H9 (cell line): ENCODE results near the gene FAM13B. TPM values are rescaled to one million over a fixed set of nuclear protein-coding genes. Genes with fewer than 3 reads are reported as not detected.

ENCODE experiments used
- DNase-seq: peaks from one replicate; pipeline ENCODE4 v3.0.0-alpha.2; 2017
- H2AFZ ChIP-seq: one replicate; pipeline ENCODE4 v1.6.1; 2013; ENCODE audit warnings: mild to moderate bottlenecking, low read length, control low read depth, moderate library complexity
- H2AK5ac ChIP-seq: 2 replicates; pipeline ENCODE4 v1.6.1; 2013; ENCODE audit warnings: low read length, control low read depth, mixed read lengths; ENCODE audit not compliant: insufficient read length
- H2BK120ac ChIP-seq: one replicate; pipeline ENCODE4 v1.6.1; 2013; ENCODE audit warnings: low read depth, mild to moderate bottlenecking, low read length, control low read depth, inconsistent platforms; ENCODE audit not compliant: poor library complexity, severe bottlenecking
- H2BK12ac ChIP-seq: 2 replicates; pipeline ENCODE4 v1.6.1; 2013; ENCODE audit warnings: low read length, control low read depth, mixed read lengths, low read depth; ENCODE audit not compliant: insufficient read length
- H2BK15ac ChIP-seq: 2 replicates; pipeline ENCODE4 v1.6.1; 2013; ENCODE audit warnings: low read depth, low read length, control low read depth
- H2BK20ac ChIP-seq: one replicate; pipeline ENCODE4 v1.6.1; 2013; ENCODE audit warnings: low read depth, mild to moderate bottlenecking, low read length, control low read depth, inconsistent platforms; ENCODE audit not compliant: poor library complexity, severe bottlenecking
- H2BK5ac ChIP-seq: 2 replicates; pipeline ENCODE4 v1.6.1; 2013; ENCODE audit warnings: low read length, control low read depth, mixed read lengths; ENCODE audit not compliant: insufficient read length
- H3K14ac ChIP-seq: 2 replicates; pipeline ENCODE4 v1.6.1; 2013; ENCODE audit warnings: low read length, control low read depth; ENCODE audit not compliant: insufficient read depth
- H3K18ac ChIP-seq: 2 replicates; pipeline ENCODE4 v1.6.1; 2013; ENCODE audit warnings: low read depth, mild to moderate bottlenecking, mixed read lengths, low read length, control low read depth; ENCODE audit not compliant: insufficient read length
- H3K23ac ChIP-seq: 2 replicates; pipeline ENCODE4 v1.6.1; 2013; ENCODE audit warnings: low read length, control low read depth, mixed read lengths, low read depth; ENCODE audit not compliant: insufficient read length
- H3K23me2 ChIP-seq: 2 replicates; pipeline ENCODE4 v1.6.1; 2013; ENCODE audit warnings: low read depth, mild to moderate bottlenecking, mixed read lengths, low read length, control low read depth; ENCODE audit not compliant: insufficient read length, poor library complexity, severe bottlenecking
- H3K27ac ChIP-seq: 2 replicates; pipeline ENCODE4 v1.5.1; 2013; ENCODE audit warnings: low read length, control low read depth, mixed read lengths, low read depth; ENCODE audit not compliant: insufficient read length
- H3K27me3 ChIP-seq: 2 replicates; pipeline ENCODE4 v1.6.1; 2013; ENCODE audit warnings: low read length, control low read depth, inconsistent platforms; ENCODE audit not compliant: insufficient read depth
- H3K4ac ChIP-seq: 2 replicates; pipeline ENCODE4 v1.6.1; 2013; ENCODE audit warnings: low read depth, mild to moderate bottlenecking, control low read depth, inconsistent platforms, low read length, moderate library complexity
- H3K4me1 ChIP-seq: 2 replicates; pipeline ENCODE4 v1.6.1; 2013; ENCODE audit warnings: low read length, control low read depth, inconsistent platforms; ENCODE audit not compliant: insufficient read depth
- H3K4me2 ChIP-seq: 2 replicates; pipeline ENCODE4 v1.6.1; 2013; ENCODE audit warnings: low read length, control low read depth, mixed read lengths; ENCODE audit not compliant: insufficient read length, insufficient read depth
- H3K56ac ChIP-seq: 2 replicates; pipeline ENCODE4 v1.6.1; 2013; ENCODE audit warnings: low read depth, mild to moderate bottlenecking, mixed read lengths, low read length, control low read depth; ENCODE audit not compliant: insufficient read length
- H3K79me1 ChIP-seq: 2 replicates; pipeline ENCODE4 v1.6.1; 2013; ENCODE audit warnings: low read depth, mild to moderate bottlenecking, moderate library complexity, low read length, control low read depth, inconsistent platforms; ENCODE audit not compliant: insufficient read depth, poor library complexity, severe bottlenecking
- H3K79me2 ChIP-seq: 2 replicates; pipeline ENCODE4 v1.6.1; 2013; ENCODE audit warnings: low read length, control low read depth, inconsistent platforms; ENCODE audit not compliant: insufficient read depth
- H3K9ac ChIP-seq: 2 replicates; pipeline ENCODE4 v1.6.1; 2013; ENCODE audit warnings: low read length, control low read depth, mixed read lengths; ENCODE audit not compliant: insufficient read length; ENCODE audit errors: extremely low read depth
- H3K9me3 ChIP-seq: one replicate; pipeline ENCODE4 v1.6.1; 2013; ENCODE audit warnings: low read depth, low read length, inconsistent platforms; ENCODE audit not compliant: control insufficient read depth
- H3T11ph ChIP-seq: one replicate; pipeline ENCODE4 v1.6.1; 2013; ENCODE audit warnings: mild to moderate bottlenecking, low read length, control low read depth, inconsistent platforms
- H4K20me1 ChIP-seq: one replicate; pipeline ENCODE4 v1.6.1; 2013; ENCODE audit not compliant: control insufficient read depth, insufficient read length, insufficient read depth
- H4K5ac ChIP-seq: 2 replicates; pipeline ENCODE4 v1.6.1; 2013; ENCODE audit warnings: low read depth, mild to moderate bottlenecking, mixed read lengths, low read length, control low read depth; ENCODE audit not compliant: insufficient read length
- H4K8ac ChIP-seq: replicated peaks from 2 replicates; pipeline ENCODE4 v1.6.1; 2013; ENCODE audit warnings: low read length, control low read depth, mixed read lengths, low read depth; ENCODE audit not compliant: insufficient read length
- H4K91ac ChIP-seq: 2 replicates; pipeline ENCODE4 v1.6.1; 2013; ENCODE audit warnings: low read depth, mild to moderate bottlenecking, moderate library complexity, mixed read lengths, low read length, control low read depth; ENCODE audit not compliant: insufficient read length
- H3K27ac Mint-ChIP-seq, 3 experiments: 2 replicates in 2 of 3; 3 replicates in 1 of 3; pipeline ENCODE4 v1.8.0; 2020 to 2021; ENCODE audit warnings: mixed read lengths in 3 of 3, mild to moderate bottlenecking in 1 of 3, moderate library complexity in 1 of 3
- H3K27me3 Mint-ChIP-seq: 2 replicates; pipeline ENCODE4 v1.8.0; 2021; ENCODE audit warnings: low read depth, mild to moderate bottlenecking, moderate library complexity, mixed read lengths
- H3K36me3 Mint-ChIP-seq, 3 experiments: 2 replicates in 2 of 3; 3 replicates in 1 of 3; pipeline ENCODE4 v1.8.0; 2020 to 2021; ENCODE audit warnings: low read depth in 3 of 3, mixed read lengths in 3 of 3; ENCODE audit not compliant: insufficient read depth in 1 of 3
- H3K4me1 Mint-ChIP-seq, 2 experiments: 2 replicates each; pipeline ENCODE4 v1.8.0; 2020; ENCODE audit warnings: mixed read lengths in 2 of 2
- H3K4me3 Mint-ChIP-seq, 2 experiments: 2 replicates in 1 of 2; 3 replicates in 1 of 2; pipeline ENCODE4 v1.8.0; 2020 to 2021; ENCODE audit warnings: mild to moderate bottlenecking in 2 of 2, mixed read lengths in 2 of 2, moderate library complexity in 1 of 2
- H3K9me3 Mint-ChIP-seq, 2 experiments: 2 replicates in 1 of 2; 3 replicates in 1 of 2; pipeline ENCODE4 v1.8.0; 2020; ENCODE audit warnings: mild to moderate bottlenecking in 2 of 2, mixed read lengths in 2 of 2, moderate library complexity in 1 of 2
- WGBS: extraction: QIAGEN DNeasy Blood & Tissue Kit; methylation state at CpG from one replicate; pipeline ENCODE4 v1.1.7; 2013; ENCODE audit warnings: missing lambda C conversion rate, low lambda C conversion rate, mixed read lengths; ENCODE audit not compliant: insufficient read length; ENCODE audit errors: extremely low coverage; 5-methylcytosine and 5-hydroxymethylcytosine counted together
- total RNA-seq: library from RNA; stranded (reverse); gene quantifications from 2 replicates; pipeline ENCODE4 v1.2.1, GENCODE V29; 2021
- TF ChIP-seq, protein P1 (sequence below): fragments of 200-600 bp; sonication (generic); conservative IDR thresholded peaks from 3 replicates; pipeline ENCODE4 v1.8.0; 2021; ENCODE audit warnings: antibody characterized with exemption, mild to moderate bottlenecking

Gene FAM13B
- total RNA-seq, 1 experiment from 2014 or later: 23.0 TPM

- Mint-ChIP-seq H3K27me3 (no peaks in the 10 kb centered on the region), H3K9me3 (no peaks in the 10 kb centered on the region), H3K4me1 (peaks cover 5 to 16% of the 10 kb centered on the region in 2 experiments), H3K27ac (peak within 1 kb of the TSS in 2 of 3 experiments; percentile 37 to 41; a peak in 3 of 7 replicates), H3K4me3 (no peak within 1 kb of the TSS), H3K36me3 (no peaks in the 10 kb centered on the region)
- DNase-seq: peak; percentile 81
- H3K4ac ChIP-seq: no peak within 1 kb of the TSS
- no peak within 1 kb of the TSS for H2BK20ac ChIP-seq
- no peaks in the 10 kb centered on the region for H4K20me1 ChIP-seq
- H3K9me3 ChIP-seq: no peaks in the 10 kb centered on the region
- no peak within 1 kb of the TSS for H3K56ac ChIP-seq
- no peak within 1 kb of the TSS for H2BK12ac ChIP-seq
- no peaks in the 10 kb centered on the region for H3K23me2 ChIP-seq
- no peak within 1 kb of the TSS for H2BK15ac ChIP-seq
- no peaks in the 10 kb centered on the region for H3K27me3 ChIP-seq
- H3K23ac ChIP-seq: no peak within 1 kb of the TSS
- H2AK5ac ChIP-seq: no peak within 1 kb of the TSS
- H3K4me1 ChIP-seq: no peaks in the 10 kb centered on the region
- H2AFZ ChIP-seq: no peak within 1 kb of the TSS
- no peak within 1 kb of the TSS for H4K91ac ChIP-seq
- no peak within 1 kb of the TSS for H2BK5ac ChIP-seq
- H3K18ac ChIP-seq: no peak within 1 kb of the TSS
- H4K8ac ChIP-seq: no peak within 1 kb of the TSS
- peak within 1 kb of the TSS; percentile 59 for H3K9ac ChIP-seq
- no peak within 1 kb of the TSS; the same call in 1 of the 2 replicates for H3K14ac ChIP-seq
- WGBS: no CpG with 5 or more reads among the region's 59 CpGs
- H4K5ac ChIP-seq: peak within 1 kb of the TSS; percentile 19
- H3K79me1 ChIP-seq: no peaks in the 10 kb centered on the region
- H2BK120ac ChIP-seq: no peak within 1 kb of the TSS
- TF ChIP-seq, protein P1, sequence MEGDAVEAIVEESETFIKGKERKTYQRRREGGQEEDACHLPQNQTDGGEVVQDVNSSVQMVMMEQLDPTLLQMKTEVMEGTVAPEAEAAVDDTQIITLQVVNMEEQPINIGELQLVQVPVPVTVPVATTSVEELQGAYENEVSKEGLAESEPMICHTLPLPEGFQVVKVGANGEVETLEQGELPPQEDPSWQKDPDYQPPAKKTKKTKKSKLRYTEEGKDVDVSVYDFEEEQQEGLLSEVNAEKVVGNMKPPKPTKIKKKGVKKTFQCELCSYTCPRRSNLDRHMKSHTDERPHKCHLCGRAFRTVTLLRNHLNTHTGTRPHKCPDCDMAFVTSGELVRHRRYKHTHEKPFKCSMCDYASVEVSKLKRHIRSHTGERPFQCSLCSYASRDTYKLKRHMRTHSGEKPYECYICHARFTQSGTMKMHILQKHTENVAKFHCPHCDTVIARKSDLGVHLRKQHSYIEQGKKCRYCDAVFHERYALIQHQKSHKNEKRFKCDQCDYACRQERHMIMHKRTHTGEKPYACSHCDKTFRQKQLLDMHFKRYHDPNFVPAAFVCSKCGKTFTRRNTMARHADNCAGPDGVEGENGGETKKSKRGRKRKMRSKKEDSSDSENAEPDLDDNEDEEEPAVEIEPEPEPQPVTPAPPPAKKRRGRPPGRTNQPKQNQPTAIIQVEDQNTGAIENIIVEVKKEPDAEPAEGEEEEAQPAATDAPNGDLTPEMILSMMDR: no peak
- H3K4me2 ChIP-seq: peak within 1 kb of the TSS; percentile 54
- no peak within 1 kb of the TSS for H3T11ph ChIP-seq
- H3K79me2 ChIP-seq: no peaks in the 10 kb centered on the region
- H3K27ac ChIP-seq: no peak within 1 kb of the TSS
Observed at GRCh38 chr5:137888863-137889759, 143.8 kb downstream of the FAM13B start, which contains the start of gene PKD2L2. PKD2L2 (plus strand) TSS chr5:137889457; CDS start chr5:137889492, 35 bp downstream.
